Embryonic facial prominence (tissue), 1 donor: ENCODE data around the gene CNDP2.
A peak's percentile ranks its signal among the peaks of the same experiment; 100 is the strongest.

Experiments
- DNase-seq: peaks from one replicate; pipeline ENCODE4 v3.0.0-alpha.2; 2016; ENCODE audit errors: extremely low spot score

Gene CNDP2

GRCh38 chr18:74472312-74472711, 23.9 kb upstream of the CNDP2 start:
- DNase-seq, result no peak

GRCh38 chr18:74473976-74474640, 22.1 kb upstream of the CNDP2 start:
- no peak for DNase-seq

- no peak for DNase-seq
Measured at GRCh38 chr18:74476140-74476539, 20.0 kb upstream of the CNDP2 start.

- DNase-seq, result no peak
Measured at GRCh38 chr18:74477771-74478170, 18.4 kb upstream of the CNDP2 start.

- DNase-seq, result no peak
Measured at GRCh38 chr18:74478316-74478715, 17.8 kb upstream of the CNDP2 start.

- DNase-seq, result no peak
Measured at GRCh38 chr18:74478880-74479279, 17.3 kb upstream of the CNDP2 start.

GRCh38 chr18:74479486-74480148, 16.5 kb upstream of the CNDP2 start:
- DNase-seq, result no peak

GRCh38 chr18:74480149-74480651, 16.0 kb upstream of the CNDP2 start:
- no peak for DNase-seq

- DNase-seq, result no peak
Measured at GRCh38 chr18:74482697-74483096, 13.5 kb upstream of the CNDP2 start.

- no peak for DNase-seq
Measured at GRCh38 chr18:74486119-74486849, 9.9 kb upstream of the CNDP2 start.

- DNase-seq, result no peak
Measured at GRCh38 chr18:74488354-74488753, 7.8 kb upstream of the CNDP2 start.

- DNase-seq, result no peak
Measured at GRCh38 chr18:74488864-74489263, 7.3 kb upstream of the CNDP2 start.

GRCh38 chr18:74489676-74490075, 6.5 kb upstream of the CNDP2 start:
- no peak for DNase-seq

GRCh38 chr18:74492259-74492658, 3.9 kb upstream of the CNDP2 start:
- DNase-seq, result no peak

GRCh38 chr18:74493689-74494088, 2.5 kb upstream of the CNDP2 start:
- DNase-seq, result peak; percentile 52

- DNase-seq, result no peak
Measured at GRCh38 chr18:74494514-74494913, 1.6 kb upstream of the CNDP2 start.

GRCh38 chr18:74496508-74497323, 553 bp downstream of the CNDP2 start:
- no peak for DNase-seq

- no peak for DNase-seq
Measured at GRCh38 chr18:74497324-74497676, 1.1 kb downstream of the CNDP2 start.

GRCh38 chr18:74497778-74498177, 1.6 kb downstream of the CNDP2 start:
- no peak for DNase-seq

GRCh38 chr18:74498712-74499627, 2.8 kb downstream of the CNDP2 start:
- DNase-seq, result no peak

- no peak for DNase-seq
Measured at GRCh38 chr18:74499633-74500032, 3.5 kb downstream of the CNDP2 start.
